Measurements from ENCODE around the gene PLCXD1.
"Not testable (repeated sequence)": the region's sequence is repeated elsewhere in the genome, so short reads cannot be mapped to it uniquely, and the experiment has no call there.

PLCXD1 gene

DNA sequence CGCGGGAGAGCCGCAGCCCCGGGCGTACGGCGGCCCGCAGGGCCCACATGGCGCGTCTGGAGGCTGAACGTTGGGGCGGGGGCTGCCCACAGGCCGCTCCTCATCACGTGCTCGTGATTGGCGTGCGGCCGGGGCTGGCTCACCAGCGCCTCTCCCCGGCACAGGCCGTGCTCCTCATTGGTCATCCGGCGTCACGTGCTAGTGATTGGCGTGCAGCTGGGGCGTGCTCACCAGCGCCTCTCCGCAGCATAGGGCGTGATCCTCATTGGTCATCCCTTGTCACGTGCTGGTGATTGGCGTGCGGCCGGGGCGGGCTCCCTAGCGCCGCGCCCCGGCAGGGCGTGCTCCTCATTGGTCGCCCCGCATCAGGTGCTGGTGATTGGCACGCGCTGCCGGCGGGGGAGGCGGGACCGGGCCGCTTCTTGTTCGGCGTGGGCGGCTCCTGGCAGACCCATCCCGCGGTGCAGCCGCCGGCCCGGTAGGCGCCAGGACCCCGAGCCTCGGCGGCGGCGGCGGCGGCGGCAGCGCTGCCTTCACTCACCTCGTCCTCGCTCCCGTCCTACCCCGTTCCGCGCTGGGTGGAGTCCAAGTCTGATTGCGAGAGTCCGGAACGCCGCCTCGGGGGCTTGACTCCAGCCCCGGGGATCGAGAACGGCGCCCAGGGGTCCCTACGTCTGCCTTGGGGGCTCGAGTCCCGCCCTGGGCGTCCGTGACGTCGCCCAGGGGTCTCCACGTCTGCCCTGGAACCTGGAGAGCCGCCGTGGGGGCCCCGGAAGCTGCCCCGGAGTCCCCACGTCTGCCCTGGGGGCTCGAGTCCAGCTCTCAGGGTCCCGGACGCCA, 37.8 kb downstream of the PLCXD1 start, which contains the start of gene GTPBP6:
Gene GTPBP6 (minus strand): TSS at position 58 of the 840 bp plus-strand sequence. CDS start 9 bp downstream, at position 49.
- DNase-seq: no peak

DNA sequence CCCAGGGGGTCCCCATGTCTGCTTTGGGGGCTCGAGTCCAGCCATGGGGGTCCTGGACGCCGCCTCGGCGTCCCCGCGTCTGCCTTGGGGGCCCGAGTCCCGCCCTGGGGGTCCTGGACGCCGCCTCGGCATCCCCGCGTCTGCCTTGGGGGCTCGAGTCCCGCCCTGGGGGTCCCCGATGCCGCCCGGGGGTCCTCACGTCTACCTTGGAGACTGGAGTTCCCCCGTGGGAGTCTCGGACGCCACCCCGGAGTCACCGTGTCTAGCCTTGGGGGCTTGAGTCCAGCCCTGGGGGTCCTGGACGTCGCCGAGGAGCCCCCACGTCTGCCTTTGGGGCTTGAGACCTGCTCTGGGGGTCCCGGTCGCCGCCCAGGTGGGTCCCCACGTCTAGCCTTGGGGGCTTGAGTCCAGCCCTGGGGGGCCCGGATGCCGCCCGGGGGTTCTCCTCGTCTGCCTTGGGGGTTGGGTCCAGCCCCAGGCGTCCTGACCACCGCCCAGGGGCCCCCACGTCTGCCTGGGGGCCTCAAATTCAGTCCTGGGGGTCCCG, 38.5 kb downstream of the PLCXD1 start:
- DNase-seq: no peak

DNA sequence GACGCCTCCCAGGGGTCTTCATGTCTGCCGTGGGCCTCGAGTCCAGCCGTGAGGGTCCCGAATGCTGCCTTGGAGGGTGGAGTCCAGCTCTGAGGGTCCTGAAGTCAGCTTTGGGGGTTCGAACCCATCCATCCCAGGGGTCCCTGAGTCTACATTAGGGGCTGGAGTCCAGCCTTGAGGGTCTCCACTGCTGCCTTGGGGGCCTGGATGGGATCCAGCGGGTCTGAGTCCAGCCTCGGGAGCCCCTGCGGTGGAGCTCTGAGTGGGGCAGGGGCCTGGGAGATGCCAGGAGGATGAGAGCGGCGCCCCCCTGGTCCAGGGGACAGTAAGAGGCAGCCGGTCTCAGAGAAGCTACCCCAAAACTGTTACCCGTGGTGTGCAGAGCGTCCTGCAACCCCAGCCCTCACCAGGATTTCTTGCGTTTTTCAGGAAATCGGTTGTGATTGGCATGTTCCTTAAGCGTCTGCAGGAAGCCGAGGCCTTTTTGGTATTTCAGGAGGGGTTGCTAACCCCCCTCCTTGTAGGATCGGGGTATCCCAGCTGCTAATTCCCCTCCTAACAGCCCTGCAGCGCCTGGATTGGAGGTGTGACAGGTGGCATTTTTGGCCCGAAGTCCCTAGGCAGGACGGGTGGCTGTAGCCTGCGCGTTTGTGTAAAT, 39.1 kb downstream of the PLCXD1 start:
- DNase-seq: no peak

DNA sequence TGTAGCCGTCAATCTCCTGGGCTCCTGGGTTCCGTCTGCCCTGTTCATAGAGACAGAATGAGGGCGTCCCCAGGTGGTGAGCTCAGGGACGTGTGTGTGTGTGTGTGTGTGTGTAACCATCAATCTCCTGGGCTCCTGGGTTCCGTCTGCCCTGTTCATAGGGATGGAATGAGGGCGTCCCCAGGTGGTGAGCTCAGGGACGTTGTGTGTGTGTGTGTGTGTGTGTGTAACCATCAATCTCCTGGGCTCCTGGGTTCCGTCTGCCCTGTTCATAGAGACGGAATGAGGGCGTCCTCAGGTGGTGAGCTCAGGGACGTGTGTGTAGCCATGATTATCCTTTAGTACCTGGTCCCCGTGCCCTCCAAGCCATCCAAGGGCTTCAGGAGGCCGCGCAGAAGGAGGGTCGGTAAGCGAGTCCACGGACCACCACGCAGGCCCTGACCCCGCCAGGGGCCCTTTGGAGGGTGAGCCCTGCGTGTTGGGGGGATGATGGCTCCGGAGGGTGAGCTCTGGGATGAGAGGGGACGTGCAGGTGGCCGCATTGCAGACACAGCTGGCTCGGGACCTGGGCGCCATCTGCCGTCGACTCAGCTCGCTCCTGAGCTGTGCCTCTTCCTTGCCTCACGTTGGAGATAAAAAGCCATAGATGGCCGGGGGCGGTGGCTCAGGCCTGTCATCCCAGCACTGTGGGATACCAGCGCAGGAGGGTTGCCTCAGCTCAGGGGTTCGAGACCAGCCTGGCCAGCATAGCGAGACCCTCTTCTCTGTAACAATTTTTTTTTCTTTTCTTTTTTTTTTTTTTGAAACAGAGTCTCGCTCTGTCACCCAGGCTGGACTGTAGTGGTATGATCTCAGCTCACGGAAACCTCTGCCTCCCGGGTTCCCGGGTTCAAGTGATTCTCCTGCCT, 42.8 kb downstream of the PLCXD1 start:
- DNase-seq: no peak

DNA sequence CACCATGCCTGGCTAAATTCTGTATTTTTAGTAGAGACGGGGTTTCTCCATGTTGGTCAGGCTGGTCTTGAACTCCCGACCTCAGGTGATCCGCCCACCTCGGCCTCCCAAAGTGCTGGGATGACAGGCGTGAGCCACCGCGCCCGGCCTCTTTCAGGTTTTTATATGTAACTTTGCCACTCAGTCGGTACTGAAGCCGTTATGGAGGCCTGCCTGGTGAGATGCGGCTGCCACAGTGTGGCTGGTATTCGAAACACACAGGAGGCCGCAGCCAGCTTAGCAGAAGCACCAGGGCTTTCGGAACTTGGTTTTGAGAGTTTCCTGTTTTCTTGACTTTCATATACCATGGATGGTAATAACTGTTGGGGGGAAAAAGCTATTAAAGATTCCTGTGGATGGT, 43.5 kb downstream of the PLCXD1 start:
- DNase-seq: not testable (repeated sequence)

DNA sequence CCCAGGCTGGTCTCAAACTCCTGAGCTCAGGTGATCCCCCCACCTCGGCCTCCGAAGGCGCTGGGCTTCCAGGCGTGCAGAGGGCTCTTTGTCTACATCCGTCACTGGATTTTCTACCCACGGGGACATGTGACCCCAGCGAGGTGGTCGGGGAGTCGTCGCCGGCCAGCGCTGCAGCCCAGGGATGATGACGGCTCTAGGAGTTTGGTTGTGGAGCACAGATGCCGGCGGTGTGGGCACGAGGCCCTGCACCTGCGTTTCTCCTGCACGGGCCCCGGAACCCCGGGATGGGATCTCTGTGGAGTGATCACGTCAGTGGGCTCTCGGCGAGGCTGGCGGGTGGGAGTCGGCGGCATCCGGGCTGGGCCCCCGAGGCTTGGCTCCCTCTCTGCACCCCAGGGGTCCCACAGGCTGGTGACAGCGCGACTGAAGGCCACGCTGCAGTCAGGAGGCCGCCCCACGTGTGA, 46.5 kb downstream of the PLCXD1 start:
- DNase-seq: no peak

DNA sequence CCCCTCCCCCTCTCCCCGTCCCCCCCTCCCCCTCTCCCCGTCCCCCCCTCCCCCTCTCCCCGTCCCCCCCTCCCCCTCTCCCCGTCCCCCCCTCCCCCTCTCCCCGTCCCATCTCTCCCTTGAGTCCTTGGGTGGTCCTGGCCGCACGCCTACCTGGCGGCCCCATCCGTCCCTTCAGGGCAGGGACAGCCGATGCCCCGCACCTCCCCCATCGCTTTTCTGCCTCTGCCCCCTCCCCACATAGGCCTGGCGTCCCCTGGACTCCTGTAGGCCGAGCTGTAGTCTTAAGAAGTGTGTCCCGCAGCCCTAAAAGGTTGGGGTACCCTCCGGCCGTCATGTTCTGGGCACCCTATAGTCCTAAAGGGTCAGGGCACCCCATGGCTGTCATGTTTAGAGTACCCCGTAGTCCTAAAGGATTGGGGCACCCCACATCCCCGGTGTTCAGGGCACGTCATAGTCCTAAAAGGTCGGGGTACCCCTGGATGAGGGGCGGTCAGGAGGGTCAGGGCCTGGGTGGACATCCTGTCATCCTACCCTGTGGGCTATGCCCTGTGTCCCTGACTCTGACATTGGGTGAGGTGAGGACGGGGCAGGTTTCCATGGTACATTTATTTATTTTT, 48.2 kb downstream of the PLCXD1 start:
- DNase-seq: no peak

DNA sequence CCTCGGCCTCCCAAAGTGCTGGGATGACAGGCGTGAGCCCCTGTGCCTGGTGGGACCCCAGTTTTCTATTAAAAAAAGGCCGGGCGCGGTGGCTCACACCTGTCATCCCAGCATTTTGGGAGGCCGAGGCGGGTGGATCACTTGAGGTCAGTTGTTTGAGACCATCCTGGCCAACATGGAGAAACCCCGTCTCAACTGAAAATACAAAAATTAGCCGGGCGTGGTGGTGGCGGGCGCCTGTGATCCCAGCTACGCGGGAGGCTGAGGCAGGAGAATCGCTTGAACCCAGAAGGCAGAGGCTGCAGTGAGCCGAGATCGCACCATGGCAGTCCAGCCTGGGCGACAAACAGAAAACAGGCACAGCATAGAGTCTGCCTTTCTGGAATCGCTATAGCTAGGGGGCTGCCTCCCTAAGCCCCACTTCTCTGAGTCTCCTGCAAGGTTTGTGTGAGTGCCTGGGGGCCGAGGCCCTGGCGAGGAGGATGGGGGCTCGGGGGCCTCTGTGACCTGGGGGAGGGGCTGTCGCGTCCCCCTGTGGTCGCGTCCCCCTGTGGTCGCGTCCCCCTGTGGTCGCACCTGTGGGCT, 49.1 kb downstream of the PLCXD1 start:
- DNase-seq: not testable (repeated sequence)

DNA sequence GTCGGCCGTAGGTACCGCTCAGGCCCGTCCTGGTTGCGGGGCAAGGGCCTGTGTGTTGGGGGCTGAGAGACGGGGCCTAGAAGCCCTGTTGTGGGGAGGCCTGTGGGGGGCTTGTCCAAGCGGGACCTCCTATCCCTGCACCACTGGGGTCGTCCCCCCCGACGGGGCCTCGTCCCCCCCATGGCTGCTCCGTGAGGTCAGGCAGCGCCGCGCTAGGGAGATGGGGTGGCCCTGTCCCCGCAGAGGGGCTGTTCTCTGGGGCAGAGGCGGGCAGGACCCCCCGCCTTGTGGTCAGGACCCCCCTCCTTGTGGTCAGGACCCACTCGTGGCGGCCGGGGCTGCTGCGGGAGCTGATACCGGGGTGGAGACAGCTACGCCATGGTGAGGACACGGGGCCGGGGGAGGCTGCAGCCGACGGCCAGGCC, 49.6 kb downstream of the PLCXD1 start:
- DNase-seq: no peak

DNA sequence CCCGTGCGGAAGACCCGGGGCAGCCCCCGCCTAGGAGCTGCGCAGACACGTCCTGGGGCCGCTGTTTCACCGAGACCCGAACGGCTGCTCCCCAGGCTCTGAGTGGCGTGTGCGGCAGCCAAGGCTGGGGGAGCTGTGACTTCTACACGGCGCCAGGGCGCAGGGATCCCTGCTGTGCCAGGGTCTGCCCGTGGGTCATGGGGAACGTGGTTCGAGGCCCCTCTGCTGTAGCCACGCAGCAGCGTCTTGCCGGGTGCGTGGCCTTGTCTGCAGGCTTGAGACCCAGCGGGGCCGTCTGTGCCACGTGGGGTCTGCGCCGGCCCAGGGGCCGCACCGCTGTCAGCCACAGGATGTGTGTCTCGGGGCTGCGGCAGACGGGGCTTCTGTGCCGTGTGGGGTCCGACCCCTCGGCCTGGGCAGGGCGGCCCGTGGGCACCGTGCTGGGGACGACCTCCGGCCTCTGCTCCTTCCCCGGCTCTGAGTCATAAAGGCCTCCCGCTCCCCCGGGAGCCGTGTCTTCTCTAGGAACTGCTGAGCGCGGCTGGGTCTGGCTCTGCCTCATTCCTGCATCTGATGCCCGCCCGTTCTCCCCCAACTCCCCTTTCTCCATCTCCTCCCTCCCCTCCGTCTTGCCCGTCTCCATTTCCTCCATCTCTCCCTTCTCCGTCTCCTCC, 50.1 kb downstream of the PLCXD1 start:
- no peak for DNase-seq

DNA sequence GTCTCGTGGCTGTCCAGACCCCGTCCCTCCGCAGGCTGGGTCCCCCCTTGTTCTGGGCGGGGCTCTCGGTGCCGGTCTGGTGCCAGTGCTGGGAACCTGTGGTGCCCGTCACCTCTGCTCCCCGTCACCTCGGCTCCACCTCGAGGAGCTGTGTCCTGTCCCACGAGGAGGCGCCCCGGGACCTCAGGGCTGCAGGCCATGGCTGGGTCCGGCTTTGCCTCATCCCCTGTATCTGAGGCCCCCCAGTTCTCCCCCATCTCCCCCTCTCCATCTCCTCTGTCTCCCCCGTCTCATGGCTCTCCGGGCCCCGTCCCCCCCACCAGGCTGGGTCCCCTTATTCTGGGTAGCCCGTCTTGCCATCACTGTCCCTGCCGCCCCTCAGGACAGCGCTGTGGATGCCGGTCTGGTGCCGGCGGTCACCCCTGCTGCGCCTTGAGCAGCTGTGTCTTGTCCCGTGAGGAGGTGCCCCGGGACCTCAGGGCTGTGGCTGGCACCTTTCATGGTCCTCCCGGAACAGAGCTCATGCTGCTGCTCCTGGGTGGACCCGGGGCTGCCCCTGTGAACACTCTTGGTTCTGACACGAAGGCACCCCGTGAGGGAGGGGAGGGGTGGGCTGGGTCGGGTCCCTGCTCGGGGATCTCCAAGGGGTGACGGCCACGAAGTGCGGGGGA, 50.8 kb downstream of the PLCXD1 start:
- DNase-seq: no peak

DNA sequence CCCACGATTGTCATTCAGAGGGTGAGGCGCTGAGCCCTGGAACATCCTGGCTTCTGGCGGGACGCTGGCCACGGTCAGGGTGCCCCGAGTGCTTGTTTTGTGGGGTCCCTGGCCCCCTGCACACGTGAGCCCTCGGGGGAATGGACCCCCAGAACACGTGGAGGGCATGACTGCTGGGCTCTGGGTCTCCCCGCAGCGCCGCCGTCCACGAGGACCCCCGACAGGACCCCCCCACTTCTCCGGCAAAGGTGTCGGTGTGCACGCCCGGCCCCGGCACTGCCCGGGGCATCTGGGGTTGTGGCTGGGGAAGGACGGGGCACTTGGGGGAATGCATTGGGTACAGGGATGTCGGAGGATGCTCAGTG, 51.3 kb downstream of the PLCXD1 start:
- DNase-seq: no peak

DNA sequence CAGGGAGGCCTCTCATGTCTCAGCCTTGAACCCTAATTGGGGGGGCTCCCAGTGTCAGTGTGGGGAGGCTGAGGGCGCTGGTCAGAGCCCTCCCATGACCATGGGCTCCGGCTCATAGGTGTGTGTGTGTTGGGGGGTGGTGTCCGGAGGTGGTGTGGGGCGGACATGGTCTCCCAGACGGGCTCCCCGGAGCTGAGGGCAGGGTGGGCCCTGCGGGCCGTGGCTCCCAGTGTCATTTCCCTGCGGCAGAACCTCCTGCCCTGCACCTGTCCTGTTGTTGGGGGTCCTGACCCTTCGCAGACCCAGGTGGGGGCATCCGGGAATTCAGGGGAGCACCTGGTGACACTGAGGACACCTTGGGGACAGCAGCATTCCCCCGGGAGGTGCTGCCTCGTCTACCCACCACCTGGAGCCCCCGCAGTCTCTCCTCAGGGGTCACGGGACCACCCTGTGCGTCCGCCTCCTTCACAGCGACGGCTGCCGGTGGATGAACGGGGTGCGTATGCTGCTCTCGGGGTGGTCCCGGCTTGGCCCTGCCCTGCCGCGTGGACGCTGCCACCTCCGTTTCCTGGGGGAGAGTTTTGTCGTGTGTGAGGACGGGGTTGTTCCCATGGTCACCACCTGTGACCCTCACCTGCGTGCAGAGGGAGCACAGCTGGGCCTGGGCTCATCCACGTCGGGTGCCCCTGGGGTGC, 51.9 kb downstream of the PLCXD1 start:
- DNase-seq: no peak

DNA sequence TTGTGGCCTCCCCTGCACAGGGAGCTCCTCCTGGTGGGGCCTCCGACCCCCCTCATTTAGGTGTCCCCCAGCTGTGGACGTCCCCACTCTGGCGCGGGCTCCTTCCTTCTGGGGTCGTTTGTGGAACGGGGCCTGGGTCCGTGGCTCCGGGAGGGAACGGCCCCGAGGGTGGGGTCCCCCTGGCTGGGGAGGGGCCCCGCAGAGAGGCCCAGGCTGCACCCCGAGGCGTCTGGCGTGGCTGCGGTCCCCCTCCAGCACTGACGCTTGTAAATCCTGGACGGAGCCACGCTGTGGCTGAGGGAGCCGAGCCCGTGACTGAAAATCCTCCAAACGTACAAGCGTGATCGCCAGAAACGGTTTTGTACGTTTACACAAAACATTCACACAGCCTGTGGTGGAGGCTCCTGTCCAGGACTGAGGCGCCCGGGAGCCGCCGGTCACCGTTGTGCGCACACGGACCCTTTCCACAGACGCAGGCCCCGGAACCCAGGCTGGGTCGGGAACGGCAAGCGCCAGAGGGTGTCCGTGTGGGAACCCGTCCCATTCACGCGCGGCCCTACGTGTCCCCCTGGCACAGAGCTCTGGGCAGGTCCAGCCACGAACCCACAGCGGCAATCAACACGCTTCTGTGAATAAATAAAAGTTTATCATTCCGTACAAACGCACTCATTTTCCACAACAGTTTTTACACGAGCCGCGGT, 52.6 kb downstream of the PLCXD1 start:
- DNase-seq: no peak

DNA sequence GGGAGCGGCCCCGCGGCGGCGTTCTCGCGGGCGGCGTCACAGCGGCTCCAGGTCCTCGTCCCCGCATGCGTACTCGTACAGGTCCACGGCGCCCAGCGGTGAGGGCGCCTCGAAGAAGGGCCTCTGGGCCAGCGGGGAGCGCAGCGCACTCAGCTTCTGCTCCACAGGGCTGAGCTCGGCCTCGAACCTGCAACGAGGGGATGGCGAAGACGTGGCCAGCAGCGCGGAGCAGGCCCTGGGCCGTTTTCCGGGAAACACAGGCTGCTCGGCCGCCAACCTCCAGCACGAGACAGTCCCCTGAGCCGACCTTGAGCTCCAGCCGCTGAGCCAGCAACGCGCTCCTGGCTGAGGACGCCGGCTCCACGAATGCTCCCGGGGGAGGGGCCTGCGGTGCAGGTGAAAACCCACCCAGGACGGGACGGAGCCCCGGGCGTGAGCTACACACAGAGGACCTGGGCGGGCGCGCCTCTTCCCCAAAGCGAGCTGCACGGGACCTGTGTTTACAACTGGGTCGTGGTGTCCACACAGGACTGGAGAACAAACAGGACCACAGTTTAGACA, 53.2 kb downstream of the PLCXD1 start:
- DNase-seq: no peak

DNA sequence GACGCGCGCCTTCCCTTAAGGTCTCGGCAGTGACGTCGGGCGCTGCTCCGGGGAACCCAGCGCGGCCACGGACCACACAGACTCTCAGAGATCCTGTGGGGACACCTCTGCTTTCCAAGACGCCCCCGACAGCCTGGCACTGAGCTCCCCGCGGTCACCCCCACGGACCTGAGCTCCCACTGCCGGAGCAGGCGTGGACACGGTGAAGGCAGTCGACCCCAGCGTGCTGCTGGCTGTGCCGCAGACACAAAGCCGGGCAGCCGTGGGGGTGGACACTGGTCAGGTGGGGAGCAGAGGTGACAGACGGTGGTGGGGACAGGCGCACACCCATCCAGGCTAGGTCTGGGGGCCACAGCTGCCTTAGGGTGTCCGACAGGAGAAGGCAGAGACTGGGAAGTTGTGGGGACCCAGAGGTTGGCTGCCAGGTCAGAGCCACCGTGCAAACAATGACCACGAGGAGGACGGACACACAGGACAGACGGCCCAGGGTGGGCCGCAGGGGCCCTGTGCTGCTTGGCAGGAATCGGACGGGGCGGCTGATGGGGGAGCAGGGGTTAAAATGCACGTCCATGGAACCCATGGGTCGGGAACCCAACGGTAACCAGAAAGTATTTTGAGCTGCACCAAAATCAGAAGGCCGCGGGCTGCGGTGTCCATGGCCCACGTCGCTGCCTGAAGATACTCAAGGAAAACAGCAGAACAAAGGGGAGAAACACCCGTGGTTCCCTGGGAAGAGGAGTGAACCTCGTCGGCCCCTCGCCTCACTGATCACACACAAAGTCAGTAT, 54.0 kb downstream of the PLCXD1 start:
- DNase-seq: no peak

DNA sequence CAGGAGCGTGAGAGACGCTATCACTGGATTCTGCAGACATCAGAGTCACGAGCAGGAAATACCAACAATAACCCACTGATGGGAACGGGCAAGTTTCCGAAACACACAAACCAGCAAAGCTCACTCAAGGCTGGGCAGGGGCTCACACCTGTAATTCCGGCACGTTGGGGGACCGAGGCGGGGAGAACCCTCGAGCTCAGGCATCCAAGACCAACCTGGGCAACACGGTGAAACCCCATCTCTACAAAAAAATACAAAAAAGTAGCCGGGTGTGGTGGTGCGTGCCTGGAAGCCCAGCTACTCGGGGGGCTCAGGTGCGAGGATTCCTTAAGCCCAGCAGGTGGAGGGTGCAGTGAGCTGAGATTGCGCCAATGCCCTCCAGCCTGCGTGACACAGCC, 54.6 kb downstream of the PLCXD1 start:
- DNase-seq: no peak

DNA sequence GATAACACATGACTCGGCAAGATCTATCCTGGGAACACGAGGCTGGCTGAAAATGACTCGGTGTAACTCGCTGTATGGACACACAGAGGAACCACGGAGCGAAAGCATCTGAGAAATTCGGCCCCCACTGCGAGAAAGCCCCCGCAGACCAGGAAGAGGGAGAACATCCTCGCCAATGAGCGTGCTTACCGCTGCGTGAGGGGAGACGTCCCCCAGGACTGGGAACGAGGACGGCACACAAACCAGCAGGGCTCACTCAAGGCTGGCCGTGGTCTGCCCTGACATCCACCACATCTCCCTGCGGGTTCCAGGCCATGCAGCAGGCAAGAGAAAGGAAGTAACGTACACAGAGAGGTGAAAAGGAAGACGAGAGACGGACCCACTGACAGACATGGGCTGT, 55.0 kb downstream of the PLCXD1 start:
- DNase-seq: no peak

All from MV-4-11 (cell line).